ENCODE results near the gene EIF4EBP3. TPM values are rescaled to one million over a fixed set of nuclear protein-coding genes. Genes with fewer than 3 reads are reported as not detected.

Gene EIF4EBP3
- total and polyA plus RNA-seq, 2 donors (not counting 3 experiments of a cell fraction or from before 2014, with no cell fraction given), result 3.7 to 7.6 TPM

DNA sequence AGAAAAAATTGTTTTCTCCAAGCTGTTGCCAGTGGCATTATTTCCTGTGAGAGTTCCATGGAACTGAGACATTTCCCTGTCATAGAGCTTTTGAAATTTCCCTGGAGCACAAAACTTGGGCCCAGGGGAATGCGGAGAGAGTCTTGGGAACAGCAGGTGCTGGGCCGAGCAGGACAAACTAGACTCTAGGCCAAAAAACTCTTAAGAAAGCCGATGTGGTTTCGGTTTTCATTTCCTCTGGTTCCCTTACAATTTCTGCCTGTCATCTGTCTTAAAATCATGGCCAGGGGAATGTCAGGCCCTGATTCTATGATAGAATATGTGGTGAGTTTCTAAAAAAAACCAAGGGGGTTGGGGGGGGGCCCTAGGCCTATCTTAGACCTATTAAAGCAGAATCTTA, 21.7 kb downstream of the EIF4EBP3 start:
- no peaks in the 10 kb centered on the region for H4K20me1 ChIP-seq (replicated peaks; ENCODE audit: control insufficient read depth, extremely low read depth, insufficient read depth, low read length)
- no peaks in the 10 kb centered on the region for H3K9me1 ChIP-seq (replicated peaks; ENCODE audit: control insufficient read depth, extremely low read depth, insufficient read depth, low read length)
- no peak for TF ChIP-seq EZH2 (IDR thresholded peaks at IDR 0.05; ENCODE audit: borderline replicate concordance, low read depth, low read length, severe bottlenecking)
- no peak for TF ChIP-seq POLR2A (IDR thresholded peaks at IDR 0.05; ENCODE audit: low read depth, low read length)
- TF ChIP-seq, protein P1, sequence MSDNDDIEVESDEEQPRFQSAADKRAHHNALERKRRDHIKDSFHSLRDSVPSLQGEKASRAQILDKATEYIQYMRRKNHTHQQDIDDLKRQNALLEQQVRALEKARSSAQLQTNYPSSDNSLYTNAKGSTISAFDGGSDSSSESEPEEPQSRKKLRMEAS (IDR thresholded peaks at IDR 0.05; ENCODE audit: insufficient read depth, insufficient read length), result no peak
- TF ChIP-seq POLR2AphosphoS5 (IDR thresholded peaks at IDR 0.05; ENCODE audit: insufficient read depth, low read depth, low read length), result no peak
- no peak for TF ChIP-seq JUN (IDR thresholded peaks at IDR 0.05; ENCODE audit: borderline replicate concordance, insufficient read depth, insufficient read length, low read depth)
- TF ChIP-seq FOS (IDR thresholded peaks at IDR 0.05; ENCODE audit: borderline replicate concordance, insufficient read depth, low read length), result no peak
- no peak for TF ChIP-seq GATA2 (IDR thresholded peaks at IDR 0.05; ENCODE audit: insufficient read depth, insufficient read length, low read depth, low read length)
- TF ChIP-seq, protein P2, sequence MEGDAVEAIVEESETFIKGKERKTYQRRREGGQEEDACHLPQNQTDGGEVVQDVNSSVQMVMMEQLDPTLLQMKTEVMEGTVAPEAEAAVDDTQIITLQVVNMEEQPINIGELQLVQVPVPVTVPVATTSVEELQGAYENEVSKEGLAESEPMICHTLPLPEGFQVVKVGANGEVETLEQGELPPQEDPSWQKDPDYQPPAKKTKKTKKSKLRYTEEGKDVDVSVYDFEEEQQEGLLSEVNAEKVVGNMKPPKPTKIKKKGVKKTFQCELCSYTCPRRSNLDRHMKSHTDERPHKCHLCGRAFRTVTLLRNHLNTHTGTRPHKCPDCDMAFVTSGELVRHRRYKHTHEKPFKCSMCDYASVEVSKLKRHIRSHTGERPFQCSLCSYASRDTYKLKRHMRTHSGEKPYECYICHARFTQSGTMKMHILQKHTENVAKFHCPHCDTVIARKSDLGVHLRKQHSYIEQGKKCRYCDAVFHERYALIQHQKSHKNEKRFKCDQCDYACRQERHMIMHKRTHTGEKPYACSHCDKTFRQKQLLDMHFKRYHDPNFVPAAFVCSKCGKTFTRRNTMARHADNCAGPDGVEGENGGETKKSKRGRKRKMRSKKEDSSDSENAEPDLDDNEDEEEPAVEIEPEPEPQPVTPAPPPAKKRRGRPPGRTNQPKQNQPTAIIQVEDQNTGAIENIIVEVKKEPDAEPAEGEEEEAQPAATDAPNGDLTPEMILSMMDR (IDR thresholded peaks at IDR 0.05; ENCODE audit: extremely low read depth in 1 of 2, insufficient read depth in 1 of 2, low read depth in 1 of 2, low read length in 2 of 2), result no peak
- TF ChIP-seq MYC (IDR thresholded peaks at IDR 0.05; ENCODE audit: low read depth, low read length), result no peak
- H3K9ac ChIP-seq (replicated peaks; ENCODE audit: extremely low read depth, insufficient read depth, low read length), result no peak overlapping the region
- CTCF ChIA-PET, result interaction anchor here (0.7 to 1.7 kb wide), 5 partner anchors 9 to 122 kb away, joined by 3 to 8 read pairs (median 4); partner anchors contain the start of genes CD14, HARS1 and HARS2
- H3K27me3 ChIP-seq (ENCODE audit: control insufficient read depth in 2 of 2, insufficient read depth in 2 of 2, low read length in 2 of 2), result no peaks in the 10 kb centered on the region
- peaks cover 8% of the 10 kb centered on the region for H3K4me1 ChIP-seq (ENCODE audit: control insufficient read depth, extremely low read depth, insufficient read depth, low read length)
- peaks cover 3 to 24% of the 10 kb centered on the region in 2 experiments for H3K36me3 ChIP-seq (ENCODE audit: control insufficient read depth in 2 of 2, extremely low read depth in 1 of 2, insufficient read depth in 2 of 2, low read length in 2 of 2)
- dilution Hi-C loops (cut with MboI; ENCODE audit: extremely low pct_ligation_motif_present, low sequenced_read_pairs), result no loop called here
- H3K9me3 ChIP-seq (replicated peaks; ENCODE audit: control insufficient read depth, insufficient read depth, low read length), result no peaks in the 10 kb centered on the region
- FAIRE-seq, result no peak
- H3K27ac ChIP-seq (ENCODE audit: insufficient read depth, low read depth, low read length), result no peak overlapping the region
- H3K4me2 ChIP-seq (ENCODE audit: insufficient read depth, low read length), result no peak overlapping the region
- no peak overlapping the region for H2AFZ ChIP-seq (ENCODE audit: low read depth, low read length)
- BruUV-seq (replicated peaks), result no TSS peak
- POLR2A ChIA-PET, result interaction anchor here (0.7 kb wide), 1 partner anchor 182 kb away, joined by 5 read pairs; no protein-coding TSS in a partner anchor
- H3K4me3 ChIP-seq (replicated peaks in 1 of 3; ENCODE audit: insufficient read depth in 1 of 3, low read depth in 1 of 3, low read length in 3 of 3), result no peak overlapping the region
- DNase-seq (ENCODE audit: low read depth, low spot score), result no peak
- peaks cover 9% of the 10 kb centered on the region for H3K79me2 ChIP-seq (ENCODE audit: control insufficient read depth, insufficient read depth, low read length)
- intact Hi-C loops (cut with micrococcal nuclease), result no loop called here

All from endothelial cell of umbilical vein (primary cell).